HPDE6-E6E7 (cell line): ENCODE data around the gene PMM2.
"Not testable (repeated sequence)": the region's sequence is repeated elsewhere in the genome, so short reads cannot be mapped to it uniquely, and the experiment has no call there.

Experiments used
- DNase-seq: peaks from one replicate; pipeline ENCODE4 v3.0.0; 2011; ENCODE audit warnings: missing footprints; ENCODE audit errors: extremely low spot score

Gene PMM2

DNA sequence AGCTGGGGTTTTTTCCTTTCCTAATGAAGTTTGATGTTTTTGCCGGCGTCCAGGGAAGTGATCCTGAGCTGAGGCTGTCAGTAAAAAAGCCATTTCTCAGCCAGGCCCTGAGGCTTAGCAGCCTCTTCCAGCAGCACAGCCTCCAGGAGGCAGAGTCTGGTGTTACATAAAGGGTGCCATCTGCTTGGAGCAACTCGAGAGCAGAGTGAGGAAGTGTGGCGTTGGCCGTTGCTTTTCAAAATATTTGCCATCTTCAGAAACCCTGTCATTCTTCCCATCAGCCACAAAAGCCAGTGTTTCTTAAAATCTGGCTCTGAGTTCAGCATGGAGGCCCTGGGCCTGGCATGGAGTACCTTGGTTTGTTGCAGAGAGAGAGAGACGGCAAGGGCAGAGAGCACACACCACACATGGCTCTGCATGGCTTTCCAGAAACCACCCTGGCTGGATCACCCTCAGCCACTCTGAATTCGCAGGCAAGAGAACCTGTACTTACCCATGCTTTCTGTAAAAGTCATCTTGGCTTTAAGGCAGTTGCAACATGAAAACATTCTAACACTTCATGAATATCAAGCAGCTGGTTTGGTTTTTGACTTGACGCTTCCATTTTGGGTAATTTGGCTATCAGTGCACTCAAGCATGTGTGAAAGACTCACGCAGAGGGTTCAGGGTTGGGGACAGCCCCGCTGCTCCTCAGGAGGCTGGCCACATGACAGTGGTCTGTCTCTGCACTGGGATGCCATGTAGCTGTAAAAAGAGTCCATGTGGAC lies 21.0 kb downstream of the PMM2 start:
- no peak for DNase-seq

DNA sequence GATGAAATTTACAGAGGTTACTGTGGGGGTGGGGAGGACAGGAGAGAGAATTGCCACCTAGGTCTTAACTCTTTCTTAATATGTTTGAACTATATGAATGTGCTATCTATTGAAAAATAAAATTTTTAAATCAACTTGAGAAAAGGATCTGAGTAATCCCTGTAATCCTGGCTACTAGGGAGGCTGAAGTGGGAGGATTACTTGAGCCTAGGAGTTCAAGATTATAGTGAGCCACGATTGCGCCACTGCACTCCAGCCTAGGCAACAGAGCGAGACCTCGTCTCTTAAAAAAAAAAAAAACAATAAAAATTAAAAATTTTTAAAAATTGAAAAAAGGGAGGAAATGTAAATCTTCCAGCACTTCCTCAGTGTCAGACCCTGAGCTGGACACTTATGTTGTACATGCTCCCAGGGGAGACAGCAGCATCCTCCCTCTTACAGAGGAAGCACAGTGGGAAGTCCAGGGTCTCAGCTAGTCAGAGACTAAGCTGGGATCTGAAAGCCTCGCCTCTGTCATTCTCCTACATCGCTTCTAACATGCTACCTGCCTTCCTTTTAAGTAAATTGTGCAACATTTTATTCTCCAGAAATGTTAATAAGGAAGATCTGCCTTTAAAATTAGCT lies 21.9 kb downstream of the PMM2 start:
- no peak for DNase-seq

DNA sequence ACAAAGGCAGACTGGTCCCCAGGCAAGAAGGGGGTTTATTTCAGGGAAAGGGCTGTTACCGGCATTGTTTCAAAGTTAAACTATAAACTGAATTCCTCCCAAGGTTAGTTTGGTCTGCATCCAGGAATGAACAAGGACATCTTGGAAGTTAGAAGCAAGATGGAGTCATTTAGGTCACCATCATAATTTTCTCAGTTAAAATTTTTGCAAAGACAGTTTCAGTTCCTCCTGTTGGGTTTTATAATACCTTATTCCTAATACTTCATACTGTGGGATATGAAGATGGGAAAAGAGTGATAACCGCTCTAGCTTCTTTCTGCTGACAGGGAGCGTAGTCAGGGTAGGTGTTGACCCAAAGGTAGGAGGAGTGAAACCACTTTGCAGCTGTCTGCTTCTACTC lies 24.8 kb downstream of the PMM2 start:
- no peak for DNase-seq

DNA sequence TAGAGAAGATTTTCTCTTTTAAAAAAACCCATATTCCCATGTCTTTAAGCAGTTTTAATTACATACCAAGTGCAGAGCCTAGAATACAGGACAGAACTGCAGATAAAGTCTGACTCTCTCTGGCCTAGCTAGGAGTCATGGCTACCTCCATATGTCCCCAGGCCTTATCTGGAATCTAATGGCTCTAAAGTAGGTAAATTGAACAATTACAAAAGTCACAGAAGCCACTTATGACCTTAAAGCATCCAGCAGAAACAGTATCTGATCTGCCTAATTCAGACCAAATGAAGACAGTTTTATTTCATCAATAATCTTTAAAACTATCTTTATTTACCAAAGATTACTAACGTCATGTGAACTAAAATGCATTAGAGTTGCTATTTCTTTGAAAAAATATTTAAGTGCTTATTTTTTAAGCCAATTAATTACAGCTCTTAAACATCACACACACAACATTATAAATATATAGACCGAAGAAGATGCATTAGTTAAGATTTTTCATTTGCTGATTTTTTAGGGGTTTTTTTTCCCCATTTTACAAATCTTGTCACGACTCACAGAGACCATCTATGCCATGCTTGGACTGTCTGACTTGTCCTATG lies 28.7 kb downstream of the PMM2 start:
- no peak for DNase-seq

DNA sequence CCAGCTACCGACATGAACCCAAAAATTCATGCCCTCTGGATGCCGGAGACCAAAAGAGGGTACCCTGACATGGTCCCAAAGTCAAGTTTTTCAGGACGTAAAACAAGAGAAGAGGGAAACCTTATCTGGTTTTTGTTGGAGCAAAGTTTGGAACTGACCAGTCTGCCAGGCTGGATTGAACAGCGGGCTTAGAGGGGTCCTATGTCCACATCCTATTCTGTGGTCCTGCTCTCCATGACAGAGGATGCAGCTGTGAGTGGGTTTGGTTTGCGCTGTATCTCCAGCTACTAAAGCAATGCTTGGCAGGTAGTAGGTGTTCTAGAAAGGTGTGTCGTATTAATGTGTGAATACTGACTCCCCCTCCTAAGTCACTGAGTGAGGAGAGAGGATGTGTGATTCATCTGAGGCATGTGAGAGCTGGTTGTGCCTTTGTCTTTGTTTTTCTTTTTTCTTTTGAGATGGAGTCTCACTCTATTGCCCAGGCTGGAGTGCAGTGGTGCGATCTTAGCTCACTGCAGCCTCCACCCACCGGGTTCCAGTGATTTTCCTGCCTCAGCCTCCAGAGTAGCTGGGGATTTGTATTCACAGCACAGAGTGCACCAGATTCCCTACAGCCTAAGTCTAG lies 31.0 kb downstream of the PMM2 start:
- DNase-seq, result peak; percentile 68

DNA sequence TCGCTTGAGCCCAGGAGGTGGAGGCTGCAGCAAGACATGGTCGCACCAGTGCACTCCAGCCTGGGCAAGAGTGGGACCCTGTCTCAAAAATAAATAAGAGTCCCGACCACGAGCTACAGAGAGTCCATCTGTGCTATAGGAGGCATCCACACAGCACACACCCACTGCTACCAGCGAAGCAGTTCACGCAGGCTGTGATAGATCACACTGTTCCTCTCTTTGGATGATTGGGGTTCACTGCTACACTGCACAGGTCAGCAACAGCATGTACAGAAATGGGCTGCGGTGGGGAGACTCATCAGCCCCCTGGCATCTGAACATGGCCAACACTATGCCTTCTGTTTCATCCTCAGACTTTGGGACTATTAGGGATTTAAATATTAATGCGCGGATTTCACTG lies 33.8 kb downstream of the PMM2 start:
- DNase-seq, result no peak

DNA sequence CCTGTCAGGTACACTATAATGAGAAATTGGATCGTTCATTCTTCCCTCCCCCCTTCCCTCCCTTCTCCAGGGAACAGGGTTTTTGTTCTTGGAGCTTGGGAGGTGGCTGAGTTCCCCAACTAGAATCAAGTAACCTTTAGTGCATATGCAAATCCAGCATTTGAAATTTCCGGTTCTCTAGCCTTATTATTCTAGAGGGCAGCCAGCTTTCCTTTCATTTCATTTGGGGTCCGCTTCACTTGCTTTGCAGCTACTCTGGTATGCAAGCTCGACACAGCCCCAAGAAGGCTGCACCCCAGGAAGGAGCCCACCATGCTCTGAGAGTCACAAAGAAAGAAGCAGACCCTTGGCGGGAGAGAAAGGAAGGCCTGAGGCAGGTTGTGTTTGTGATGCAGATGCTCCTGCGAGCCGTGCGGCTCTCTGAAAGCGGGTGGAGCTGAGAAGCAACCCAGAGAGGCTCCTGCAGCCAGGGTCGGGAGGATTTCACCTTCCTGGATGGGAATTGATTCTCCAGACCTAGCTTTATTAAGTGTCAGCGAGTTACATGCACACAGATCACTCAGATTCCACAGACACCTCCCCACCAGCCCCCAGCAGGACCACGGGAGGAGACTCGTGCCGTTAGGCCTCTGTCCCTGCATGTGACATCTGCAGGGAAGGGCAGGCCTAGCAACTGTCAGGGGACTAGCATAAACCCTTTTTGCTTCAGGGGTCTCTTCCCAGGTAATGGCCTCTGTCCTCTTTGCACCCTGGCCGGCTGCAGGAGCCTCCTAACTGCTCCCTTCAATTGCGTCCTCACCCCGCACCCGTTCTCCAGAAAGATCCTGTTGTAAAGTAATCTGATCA lies 34.5 kb downstream of the PMM2 start:
- DNase-seq, result no peak

DNA sequence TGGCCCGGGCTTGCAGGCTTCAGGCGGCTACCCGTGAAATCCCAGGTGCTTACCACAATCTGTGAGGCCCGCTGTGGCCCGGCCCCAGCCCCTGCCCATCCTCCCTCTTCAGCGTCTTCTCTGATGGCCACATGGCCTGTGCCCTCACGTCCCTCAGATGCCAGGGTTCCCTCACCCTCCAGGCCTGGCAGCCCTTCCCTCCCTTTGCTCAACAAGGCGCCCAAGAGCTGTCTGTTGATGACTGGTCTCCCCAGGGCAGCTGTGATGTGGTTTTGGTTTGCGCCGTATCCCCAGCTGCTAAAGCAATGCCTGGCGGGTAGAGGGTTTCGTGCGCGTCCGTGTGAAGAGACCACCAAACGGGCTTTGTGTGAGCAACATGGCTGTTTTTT lies 35.1 kb downstream of the PMM2 start:
- no peak for DNase-seq

DNA sequence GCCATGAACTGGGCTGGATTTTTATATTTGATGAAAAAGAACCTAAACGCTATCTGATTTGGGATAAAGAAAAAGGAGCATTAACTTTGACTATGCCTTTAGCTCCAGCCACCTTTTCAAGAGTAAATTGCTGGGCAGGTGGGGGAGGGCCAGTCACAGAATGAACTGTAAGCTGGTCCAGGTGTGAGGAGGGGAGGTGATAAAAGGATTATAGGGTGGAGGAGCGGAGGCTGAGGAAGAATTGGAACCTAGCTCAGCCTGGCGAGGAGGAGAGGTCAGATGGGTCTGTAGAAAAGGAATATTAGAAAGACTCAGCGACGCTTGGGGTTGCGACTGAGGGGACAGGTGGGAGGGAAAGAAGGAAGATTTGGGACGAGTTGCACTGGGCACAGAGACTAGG lies 39.2 kb downstream of the PMM2 start:
- DNase-seq, result not testable (repeated sequence)

DNA sequence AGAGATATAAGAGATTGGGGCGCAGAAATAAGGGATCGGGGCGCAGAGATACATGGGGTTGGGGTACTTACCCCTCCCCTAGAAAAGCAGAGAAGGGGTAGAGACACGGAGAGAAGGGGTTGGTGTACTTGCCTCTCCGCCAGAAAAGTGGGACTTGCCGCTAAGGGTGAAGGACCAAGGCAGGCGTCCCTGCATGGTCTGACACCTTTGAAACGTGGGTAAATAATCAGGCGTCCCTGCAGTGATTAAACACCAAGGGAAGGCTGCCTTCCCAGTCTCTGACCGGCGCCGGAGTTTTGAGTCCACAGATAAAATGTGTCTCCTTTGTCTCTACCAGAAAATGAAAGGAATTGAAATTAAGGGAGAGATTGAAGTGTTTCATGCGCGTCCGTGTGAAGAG lies 40.0 kb downstream of the PMM2 start:
- not testable (repeated sequence) for DNase-seq

DNA sequence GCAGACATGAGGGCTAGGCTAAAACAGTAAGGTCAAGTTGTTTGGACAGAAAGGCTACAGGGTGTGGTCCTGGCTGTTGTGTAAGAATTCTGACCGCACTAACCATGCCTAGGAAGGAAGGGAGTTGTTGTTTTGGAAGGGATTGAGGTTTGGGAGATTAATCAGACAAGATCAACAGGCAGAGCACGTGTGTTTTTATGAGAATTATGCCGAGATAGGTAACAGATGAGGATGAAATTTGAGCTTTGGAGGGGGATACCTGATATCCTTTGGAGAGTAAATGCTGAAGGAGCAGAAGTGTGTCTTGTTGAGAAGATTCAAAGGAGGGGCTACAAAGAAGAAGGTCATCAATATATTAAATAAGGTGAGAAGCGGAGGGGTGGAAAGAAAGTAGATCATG lies 44.4 kb downstream of the PMM2 start:
- DNase-seq, result not testable (repeated sequence)

DNA sequence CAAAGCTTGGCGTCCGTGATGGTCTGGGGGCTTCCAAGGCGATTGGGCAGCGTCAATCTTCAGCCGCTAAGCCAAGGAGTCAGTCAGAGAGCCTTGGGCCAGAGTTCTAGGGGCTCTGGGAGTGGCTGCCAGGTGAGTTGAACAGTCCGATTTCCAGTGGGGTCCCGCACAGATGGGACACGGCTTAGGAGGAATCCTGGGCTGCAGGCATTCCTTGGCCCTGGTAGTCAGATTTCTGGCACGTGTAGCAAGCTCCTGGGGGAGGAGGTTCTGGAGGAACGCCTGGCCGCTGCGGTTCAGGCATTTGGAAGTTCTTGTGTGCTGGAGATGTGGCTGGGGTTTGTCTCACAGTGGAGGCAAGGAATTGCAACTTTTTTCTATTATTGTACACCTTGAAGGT lies 45.7 kb downstream of the PMM2 start:
- DNase-seq, result not testable (repeated sequence)

DNA sequence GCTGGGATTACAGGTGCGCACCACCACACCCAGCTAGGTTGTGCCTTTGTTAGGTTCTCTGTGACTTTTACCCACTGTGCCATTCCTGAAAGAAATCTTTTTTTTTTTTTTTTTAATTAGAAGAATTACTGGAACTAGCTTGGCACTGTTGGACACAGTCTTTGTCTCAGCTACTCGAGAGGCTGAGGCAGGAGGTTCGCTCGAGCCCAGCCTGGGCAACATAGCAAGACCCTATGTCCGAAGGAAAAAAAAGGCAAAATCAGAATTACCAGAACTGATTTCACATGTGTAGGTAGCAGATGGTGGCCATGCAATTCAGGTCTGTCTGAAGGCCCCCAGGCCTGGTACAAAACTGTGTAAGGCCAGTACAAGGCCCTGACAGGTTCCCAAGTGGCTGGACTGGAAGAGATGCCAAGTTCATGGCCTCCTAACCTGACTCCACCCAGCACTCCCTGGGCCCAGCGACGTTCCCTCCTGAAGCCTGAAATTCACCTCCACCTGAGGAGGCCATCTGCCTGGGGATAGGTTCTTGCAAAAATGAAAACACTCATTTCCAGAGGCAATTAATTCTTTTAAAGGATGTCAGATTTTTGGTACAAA lies 48.2 kb downstream of the PMM2 start:
- DNase-seq, result no peak

DNA sequence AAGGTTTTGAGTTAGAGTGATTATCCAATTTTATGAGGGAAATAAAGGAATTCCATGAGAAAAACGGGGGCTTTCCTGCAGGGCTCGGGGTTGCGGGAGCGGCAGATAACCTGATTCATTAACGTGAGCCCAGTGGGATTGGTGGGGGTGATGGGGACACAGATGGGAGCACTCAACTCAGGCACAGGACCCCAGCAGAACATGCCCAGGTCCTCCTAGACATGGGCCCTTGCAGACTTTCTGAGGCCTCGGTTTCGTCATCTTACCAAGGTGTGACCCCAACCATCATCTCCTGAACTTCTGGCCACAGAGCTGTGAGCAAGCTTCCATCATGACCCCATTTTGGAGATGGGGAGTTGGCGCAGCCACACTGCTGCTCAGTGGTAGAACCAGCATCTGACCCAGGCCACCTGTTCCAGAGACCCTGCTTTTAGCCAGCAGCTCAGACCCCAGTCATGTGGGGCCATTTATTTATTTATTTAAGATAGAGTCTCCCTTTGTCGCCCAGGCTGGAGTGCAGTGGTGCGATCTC lies 48.8 kb downstream of the PMM2 start:
- DNase-seq, result no peak

DNA sequence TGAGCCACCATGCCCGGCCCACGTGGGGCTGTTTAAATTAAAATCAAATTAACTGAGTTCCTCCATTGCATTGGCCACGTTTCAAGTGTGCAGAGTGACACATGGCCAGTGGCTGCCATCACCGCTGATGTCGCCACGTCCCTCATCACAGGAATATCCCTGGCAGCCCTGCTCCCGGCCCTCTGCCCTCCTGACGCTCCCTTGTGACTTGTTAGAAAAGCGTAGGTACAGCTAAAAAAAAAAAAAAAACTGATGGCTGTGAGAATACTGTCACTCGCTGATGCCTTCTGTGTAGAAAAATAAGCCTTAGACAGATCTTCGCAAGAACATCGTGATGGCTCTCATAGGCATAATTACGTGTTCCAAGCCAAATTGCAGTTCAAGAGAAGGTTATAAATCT lies 49.5 kb downstream of the PMM2 start:
- no peak for DNase-seq

DNA sequence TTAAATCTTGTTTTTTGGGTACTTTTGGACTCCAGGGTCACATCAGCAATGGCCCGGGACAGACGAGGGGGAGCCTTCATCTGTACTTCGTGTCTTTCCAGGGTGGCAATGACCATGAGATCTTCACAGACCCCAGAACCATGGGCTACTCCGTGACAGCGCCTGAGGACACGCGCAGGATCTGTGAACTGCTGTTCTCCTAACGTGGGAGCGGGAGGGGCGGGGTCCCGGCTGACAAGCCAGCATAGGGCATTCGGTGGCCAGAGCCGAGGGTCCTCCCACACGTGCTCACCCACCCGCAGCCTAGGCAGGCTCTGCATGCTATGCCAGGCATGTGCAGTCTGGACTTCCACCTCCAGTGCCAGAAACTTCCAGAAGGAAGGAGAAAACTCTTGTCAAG lies 50.0 kb downstream of the PMM2 start:
- DNase-seq, result no peak

DNA sequence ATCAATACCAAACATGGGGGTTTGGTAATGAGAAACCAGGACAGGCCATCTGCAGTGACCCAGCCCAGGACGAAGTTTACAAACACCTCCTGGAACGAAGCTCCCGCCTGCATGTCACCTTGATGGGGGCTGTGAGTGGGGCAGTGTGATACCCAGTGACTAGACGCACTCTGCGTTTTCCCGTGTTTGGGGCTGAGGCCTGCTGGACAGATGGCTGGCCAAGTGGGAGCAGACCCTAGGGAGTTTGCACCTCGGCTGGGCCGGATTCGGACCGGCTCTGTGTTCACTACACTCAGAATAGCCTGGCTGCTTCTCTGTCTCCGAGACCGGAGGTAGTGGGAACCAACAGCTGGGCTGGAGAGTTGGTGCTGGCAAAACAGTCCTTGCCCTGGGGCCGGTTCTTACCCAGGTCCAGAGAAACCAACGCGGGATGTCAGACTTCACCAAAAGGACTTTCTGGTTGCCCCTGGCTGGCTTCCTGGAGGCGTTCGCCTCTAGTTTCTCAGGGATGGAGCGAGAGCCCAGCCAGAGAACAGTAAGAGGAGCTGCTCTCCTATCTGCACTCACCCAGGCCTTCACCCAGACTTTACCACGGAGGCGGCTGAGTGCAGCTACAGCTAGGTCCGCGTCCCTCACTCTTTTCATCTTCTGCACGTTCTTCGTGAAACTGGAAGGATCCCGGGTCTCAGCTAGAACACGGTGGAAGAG lies 50.7 kb downstream of the PMM2 start:
- no peak for DNase-seq

DNA sequence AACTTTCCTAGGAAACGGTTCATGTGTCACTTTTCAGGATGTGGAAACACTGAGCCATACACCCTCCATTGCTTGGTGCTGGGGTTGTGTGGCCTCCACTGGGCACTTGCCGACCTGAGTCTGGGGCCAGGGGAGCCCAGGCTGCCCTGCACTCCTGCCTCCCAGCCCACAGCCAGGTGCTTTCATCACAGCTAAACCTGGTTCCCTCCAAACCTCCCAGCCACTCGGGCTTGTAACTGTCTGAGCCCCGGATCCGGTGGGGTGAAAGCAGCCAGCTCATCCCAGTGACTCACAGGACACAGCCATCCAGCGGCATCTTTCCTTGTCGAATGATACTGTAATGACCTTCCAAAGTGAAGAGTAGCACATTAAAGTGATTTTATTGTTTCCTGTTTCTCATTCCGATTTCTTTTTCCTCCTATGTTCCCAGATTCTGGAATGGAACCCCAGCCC lies 51.3 kb downstream of the PMM2 start:
- peak; percentile 86 for DNase-seq

DNA sequence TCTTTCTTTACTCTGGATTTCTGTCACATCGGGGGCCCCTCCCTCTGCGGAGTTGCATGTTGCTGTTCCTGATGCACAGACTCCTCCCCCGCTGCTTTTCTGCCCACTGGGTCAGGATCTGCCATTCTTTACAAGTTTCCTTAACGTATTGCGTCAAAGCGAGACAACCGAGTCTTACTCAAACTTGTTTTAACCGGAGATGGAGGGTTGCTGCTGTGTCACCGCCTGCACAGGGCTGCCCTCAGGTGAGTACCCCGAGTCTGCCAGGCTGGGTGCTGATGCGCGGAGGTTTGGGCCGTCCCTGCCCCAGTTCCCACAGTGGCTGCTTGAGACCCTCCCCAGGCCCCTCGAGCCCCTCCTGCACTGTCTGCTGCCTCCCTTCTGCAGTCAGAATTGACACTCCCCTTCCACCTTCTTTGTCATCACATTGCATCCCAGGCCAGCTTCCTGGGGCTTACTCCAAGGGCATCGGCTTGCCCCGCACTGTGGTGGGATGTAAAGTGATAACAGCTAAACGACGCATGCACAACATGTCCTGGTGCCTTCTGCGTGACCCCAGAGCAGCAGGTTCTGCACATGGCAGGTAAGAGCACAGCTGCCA lies 51.9 kb downstream of the PMM2 start:
- DNase-seq, result peak; percentile 61

DNA sequence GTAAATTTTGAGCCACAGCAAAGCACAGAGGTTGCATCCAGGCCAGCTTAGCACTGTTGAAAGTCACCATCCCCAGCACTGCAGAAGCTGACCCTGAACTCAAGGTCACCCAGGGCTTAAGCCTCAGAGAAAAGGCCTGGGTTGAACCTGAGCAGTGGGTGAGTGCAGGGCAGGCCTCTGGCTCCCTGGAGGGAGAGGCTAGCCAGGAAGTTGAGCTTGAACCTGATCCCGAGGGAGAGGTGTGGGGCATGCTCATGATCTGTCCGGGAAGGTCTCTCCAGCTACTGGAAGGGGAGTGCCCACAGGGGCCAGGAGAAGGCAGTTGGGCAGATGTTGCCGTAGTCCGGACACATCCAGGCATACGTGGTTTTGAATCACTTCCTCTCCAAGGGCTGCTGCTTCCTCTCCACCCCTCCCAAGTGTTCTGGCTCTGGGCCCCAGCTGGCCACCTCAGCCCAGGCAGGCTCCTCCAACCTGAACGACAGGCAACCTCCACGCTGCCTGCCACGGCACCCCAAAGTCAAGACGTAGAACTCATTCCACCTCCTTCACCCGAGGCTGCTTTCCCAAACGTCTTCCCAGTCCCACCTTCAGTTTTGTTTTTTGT lies 52.7 kb downstream of the PMM2 start:
- peak; percentile 82 for DNase-seq
